ENCODE results near the gene SLC44A1. TPM values are rescaled to one million over a fixed set of nuclear protein-coding genes. Genes with fewer than 3 reads are reported as not detected.

SLC44A1 gene
- polyA plus RNA-seq, 6 donors from 2014 or later, result 12.9 to 24.6 (median 19.3) TPM

GRCh38 chr9:105406369-105406768 is 161.9 kb downstream of the SLC44A1 start:
- Mint-ChIP-seq H3K4me1 (peaks cover 0 to 7% (median 0%) of the 10 kb centered on the region in 3 donors), H3K4me3 (no peak overlapping the region), H3K36me3 (peaks cover 5 to 8% of the 10 kb centered on the region in 2 donors), H3K27me3 (peaks cover 0 to 8% (median 0%) of the 10 kb centered on the region in 3 donors), H3K27ac (no peak overlapping the region), H3K9me3 (peaks cover 5 to 28% (median 12%) of the 10 kb centered on the region in 7 donors)
- ATAC-seq (ENCODE audit: low read depth in 2 of 2) (no peak), DNase-seq (no peak)

- Mint-ChIP-seq H3K27ac (no peak overlapping the region), H3K9me3 (peaks cover 0 to 14% (median 5%) of the 10 kb centered on the region in 7 donors), H3K4me1 (peaks cover 0 to 8% (median 5%) of the 10 kb centered on the region in 3 donors), H3K4me3 (no peak overlapping the region), H3K36me3 (peaks cover 0 to 5% of the 10 kb centered on the region in 2 donors), H3K27me3 (no peaks in the 10 kb centered on the region)
- no peak for DNase-seq
- ATAC-seq (ENCODE audit: low read depth in 2 of 2), result no peak
These were observed 169.1 kb downstream of the SLC44A1 start for GRCh38 chr9:105413525-105413924.

GRCh38 chr9:105414947-105415661 is 170.7 kb downstream of the SLC44A1 start:
- ATAC-seq (ENCODE audit: low read depth in 2 of 2), result peak; percentile 80 to 89
- Mint-ChIP-seq H3K4me1 (peaks cover 0 to 8% (median 5%) of the 10 kb centered on the region in 3 donors), H3K36me3 (no peaks in the 10 kb centered on the region), H3K4me3 (no peak overlapping the region), H3K9me3 (peaks cover 0 to 11% (median 0%) of the 10 kb centered on the region in 7 donors), H3K27ac (peak overlapping the region in 1 of 6 donors; percentile 65), H3K27me3 (no peaks in the 10 kb centered on the region)
- DNase-seq, result peak; percentile 55

- Mint-ChIP-seq H3K9me3 (peaks cover 0 to 8% (median 0%) of the 10 kb centered on the region in 7 donors), H3K27ac (no peak overlapping the region), H3K4me3 (no peak overlapping the region), H3K36me3 (no peaks in the 10 kb centered on the region), H3K27me3 (no peaks in the 10 kb centered on the region), H3K4me1 (peaks cover 0 to 8% (median 5%) of the 10 kb centered on the region in 3 donors)
- DNase-seq, result no peak
- no peak for ATAC-seq (ENCODE audit: low read depth in 2 of 2)
These were observed 171.2 kb downstream of the SLC44A1 start for GRCh38 chr9:105415662-105415980.

- Mint-ChIP-seq H3K4me1 (peaks cover 0 to 8% (median 5%) of the 10 kb centered on the region in 3 donors), H3K27me3 (no peaks in the 10 kb centered on the region), H3K9me3 (peaks cover 0 to 1% (median 0%) of the 10 kb centered on the region in 7 donors), H3K4me3 (no peak overlapping the region), H3K27ac (no peak overlapping the region), H3K36me3 (no peaks in the 10 kb centered on the region)
- ATAC-seq (ENCODE audit: low read depth in 2 of 2), result no peak
- no peak for DNase-seq
These were observed 172.4 kb downstream of the SLC44A1 start for GRCh38 chr9:105416840-105417239.

GRCh38 chr9:105418588-105419500 is 174.4 kb downstream of the SLC44A1 start:
- Mint-ChIP-seq H3K4me3 (no peak overlapping the region), H3K27me3 (no peaks in the 10 kb centered on the region), H3K4me1 (peaks cover 0 to 8% (median 5%) of the 10 kb centered on the region in 3 donors), H3K9me3 (no peaks in the 10 kb centered on the region), H3K27ac (no peak overlapping the region), H3K36me3 (no peaks in the 10 kb centered on the region)
- ATAC-seq (ENCODE audit: low read depth in 2 of 2) (no peak), DNase-seq (no peak)

GRCh38 chr9:105419816-105420597 is 175.6 kb downstream of the SLC44A1 start:
- Mint-ChIP-seq H3K36me3 (no peaks in the 10 kb centered on the region), H3K9me3 (no peaks in the 10 kb centered on the region), H3K27ac (peak overlapping the region in 2 of 6 donors; percentile 47 to 57), H3K4me1 (peaks cover 0 to 5% (median 4%) of the 10 kb centered on the region in 3 donors), H3K27me3 (no peaks in the 10 kb centered on the region), H3K4me3 (no peak overlapping the region)
- DNase-seq (no peak), ATAC-seq (ENCODE audit: low read depth in 2 of 2) (no peak)

- ATAC-seq (ENCODE audit: low read depth in 2 of 2) (no peak), DNase-seq (no peak)
- Mint-ChIP-seq H3K27me3 (no peaks in the 10 kb centered on the region), H3K27ac (no peak overlapping the region), H3K4me1 (no peaks in the 10 kb centered on the region), H3K4me3 (no peak overlapping the region), H3K36me3 (no peaks in the 10 kb centered on the region), H3K9me3 (no peaks in the 10 kb centered on the region)
These were observed 176.7 kb downstream of the SLC44A1 start for GRCh38 chr9:105421154-105421553.

- no peaks in the 10 kb centered on the region for H3K9me3 Mint-ChIP-seq
- no peak overlapping the region for H3K4me3 Mint-ChIP-seq
- DNase-seq (no peak), ATAC-seq (ENCODE audit: low read depth in 2 of 2) (no peak)
- no peaks in the 10 kb centered on the region for H3K4me1 Mint-ChIP-seq
- peak overlapping the region in 1 of 6 donors; percentile 44 for H3K27ac Mint-ChIP-seq
- no peaks in the 10 kb centered on the region for H3K36me3 Mint-ChIP-seq
- H3K27me3 Mint-ChIP-seq, result no peaks in the 10 kb centered on the region
These were observed 177.4 kb downstream of the SLC44A1 start for GRCh38 chr9:105421864-105422263.

- peak in 1 of 2 donors; percentile 40 for ATAC-seq (ENCODE audit: low read depth in 2 of 2)
- H3K4me1 Mint-ChIP-seq, result no peaks in the 10 kb centered on the region
- no peaks in the 10 kb centered on the region for H3K36me3 Mint-ChIP-seq
These were observed 181.5 kb downstream of the SLC44A1 start for GRCh38 chr9:105425816-105426433.

GRCh38 chr9:105426657-105427056 is 182.2 kb downstream of the SLC44A1 start:
- H3K4me3 Mint-ChIP-seq, result no peak overlapping the region

More at GRCh38 chr9:105425816-105426433, 181.5 kb downstream of the SLC44A1 start:
- Mint-ChIP-seq H3K9me3 (no peaks in the 10 kb centered on the region), H3K27ac (no peak overlapping the region), H3K4me3 (no peak overlapping the region), H3K27me3 (no peaks in the 10 kb centered on the region)
- DNase-seq, result no peak

GRCh38 chr9:105431424-105432246 is 187.2 kb downstream of the SLC44A1 start:
- ATAC-seq (ENCODE audit: low read depth in 2 of 2) (no peak), DNase-seq (no peak)
- no peaks in the 10 kb centered on the region for H3K36me3 Mint-ChIP-seq
- H3K27ac Mint-ChIP-seq, result no peak overlapping the region
- no peaks in the 10 kb centered on the region for H3K9me3 Mint-ChIP-seq
- no peak overlapping the region for H3K4me3 Mint-ChIP-seq
- H3K4me1 Mint-ChIP-seq, result peaks cover 0 to 8% (median 0%) of the 10 kb centered on the region in 3 donors
- H3K27me3 Mint-ChIP-seq, result no peaks in the 10 kb centered on the region

More at GRCh38 chr9:105426657-105427056, 182.2 kb downstream of the SLC44A1 start:
- Mint-ChIP-seq H3K36me3 (no peaks in the 10 kb centered on the region), H3K27ac (no peak overlapping the region), H3K27me3 (no peaks in the 10 kb centered on the region), H3K9me3 (no peaks in the 10 kb centered on the region), H3K4me1 (no peaks in the 10 kb centered on the region)
- ATAC-seq (ENCODE audit: low read depth in 2 of 2), result no peak
- no peak for DNase-seq

Data from naive B cell (primary cell).